Stimulated activated CD4-positive, alpha-beta T cell treated with anti-CD3 and anti-CD28 coated beads, Interleukin-2, amount 100 ng/mL, for 48 hours (primary cell): ENCODE measurements around the gene LELP1.
"Not testable (repeated sequence)": the region's sequence is repeated elsewhere in the genome, so short reads cannot be mapped to it uniquely, and the experiment has no call there.

Experiments
- DNase-seq, 2 donors: peaks; one replicate each; pipeline ENCODE4 v3.0.0-alpha.2; 2020

LELP1 gene

GRCh38 chr1:153203130-153203529, at the start of gene LELP1:
LELP1 (plus strand) TSS chr1:153203430; CDS start chr1:153204708, 1,278 bp downstream.
- DNase-seq, result no peak

DNA sequence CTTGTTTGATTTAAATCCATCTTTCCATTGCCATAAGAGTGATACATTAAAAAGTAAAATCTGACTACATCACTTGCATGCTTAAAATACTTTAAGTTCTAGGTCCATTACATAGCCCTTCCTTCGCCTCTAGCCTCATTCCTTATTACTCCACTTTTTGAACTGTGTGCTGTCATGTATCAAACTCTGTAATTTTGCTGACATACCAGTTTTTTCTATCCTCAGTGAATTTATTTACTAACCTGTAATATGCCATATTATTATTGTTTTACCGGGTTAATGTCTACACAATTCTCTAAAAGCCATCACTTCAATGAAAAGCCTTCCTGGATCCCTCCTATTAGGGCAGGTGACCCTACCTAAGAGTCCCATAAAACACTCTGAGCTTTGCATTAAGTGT, 47.7 kb upstream of the LELP1 start:
- DNase-seq, result no peak

DNA sequence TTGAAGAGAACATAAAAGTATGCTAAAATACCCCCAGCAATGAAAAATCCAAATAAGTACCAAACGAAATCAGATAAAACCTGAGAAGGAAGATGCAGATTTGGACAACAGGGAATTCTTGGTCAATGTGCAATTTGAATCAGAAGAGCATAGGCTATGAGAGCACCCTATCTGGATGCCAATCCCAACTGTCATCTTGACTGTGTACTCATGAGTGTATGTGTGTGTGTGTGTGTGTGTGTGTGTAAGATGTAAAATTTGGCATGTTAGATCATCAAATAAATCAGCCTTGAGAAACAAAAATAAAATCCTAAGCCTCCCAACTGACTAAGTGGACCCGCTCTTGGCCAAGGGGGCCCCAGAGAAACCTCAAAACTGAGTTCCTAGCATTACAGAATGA, 34.5 kb upstream of the LELP1 start:
- no peak for DNase-seq

- DNase-seq, result no peak
Measured at GRCh38 chr1:153174624-153175023, 28.6 kb upstream of the LELP1 start.

DNA sequence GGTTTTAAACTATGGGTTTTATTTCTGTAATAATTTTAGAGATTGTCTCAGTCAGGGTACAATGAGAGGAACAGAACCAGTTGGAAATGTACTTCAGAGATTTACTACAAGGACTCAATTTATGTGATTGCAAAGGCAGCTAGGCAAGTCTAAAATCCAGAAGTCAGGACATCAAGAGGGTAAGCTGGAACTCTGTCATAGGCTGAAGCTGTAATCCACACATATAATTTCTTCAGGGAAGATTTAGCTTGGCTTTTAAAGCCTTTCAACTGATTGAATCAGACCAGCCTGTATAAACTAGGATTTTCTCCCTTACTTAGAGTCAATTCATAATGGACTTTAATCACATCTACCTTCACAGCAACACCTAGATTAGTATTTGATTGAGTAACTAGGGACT, 24.3 kb upstream of the LELP1 start:
- no peak for DNase-seq

GRCh38 chr1:153180556-153180955, 22.7 kb upstream of the LELP1 start:
- no peak for DNase-seq

DNA sequence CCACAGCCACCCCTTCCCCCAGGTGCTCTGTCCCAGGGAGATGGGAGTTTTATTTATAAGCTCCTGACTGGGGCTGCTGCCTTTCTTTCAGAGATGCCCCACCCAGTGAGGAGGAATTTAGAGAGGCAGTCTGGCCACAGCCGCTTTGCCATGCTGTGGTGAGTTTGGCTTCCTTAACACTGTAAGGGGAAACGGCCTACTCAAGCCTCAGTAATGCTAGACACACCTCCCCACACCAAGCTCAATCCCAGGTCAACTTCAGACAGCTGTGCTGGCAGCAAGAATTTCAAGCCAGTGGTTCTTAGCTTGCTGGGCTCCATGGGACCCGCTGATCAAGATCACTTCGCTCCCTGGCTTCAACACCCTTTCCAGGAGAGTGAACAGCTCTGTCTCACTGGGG, 14.9 kb upstream of the LELP1 start:
- not testable (repeated sequence) for DNase-seq

DNA sequence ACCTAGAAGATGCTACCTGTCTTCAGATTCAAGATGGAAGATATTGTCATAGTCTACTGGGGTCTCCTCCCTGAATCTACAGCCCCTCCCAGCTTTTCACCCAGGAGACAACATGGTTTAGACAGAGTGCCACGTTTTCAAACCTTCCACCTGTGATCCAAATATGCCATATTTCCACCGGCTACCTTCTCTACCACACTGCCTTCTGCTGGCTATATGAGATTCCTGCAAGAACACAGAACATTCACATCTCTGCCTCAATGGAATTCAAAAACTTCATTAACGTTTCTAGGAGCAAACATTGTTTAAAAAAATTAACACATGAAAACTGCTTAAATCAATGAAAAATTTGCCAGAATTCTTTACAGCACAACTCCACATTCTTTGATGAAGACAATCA, 12.9 kb upstream of the LELP1 start:
- DNase-seq, result no peak

DNA sequence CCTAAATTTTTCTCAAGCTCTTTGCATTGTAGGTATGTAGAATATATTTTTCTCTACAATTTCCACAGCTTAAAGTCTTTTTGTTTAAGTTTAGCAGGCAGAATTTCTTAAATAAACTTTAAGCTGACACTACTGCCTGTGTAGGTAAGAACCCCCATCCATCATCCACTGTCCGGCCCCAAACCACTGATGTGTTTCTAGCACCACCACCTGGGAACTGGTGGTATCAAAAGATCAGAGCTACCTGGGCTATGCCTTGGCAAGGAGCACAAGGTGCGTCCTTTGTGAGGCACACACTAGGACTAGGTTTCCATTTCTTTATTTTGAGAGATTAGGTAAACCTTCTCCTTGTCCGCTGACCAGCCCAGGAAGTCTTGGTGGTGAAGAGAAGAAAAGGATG, 10.5 kb upstream of the LELP1 start:
- DNase-seq, result no peak

DNA sequence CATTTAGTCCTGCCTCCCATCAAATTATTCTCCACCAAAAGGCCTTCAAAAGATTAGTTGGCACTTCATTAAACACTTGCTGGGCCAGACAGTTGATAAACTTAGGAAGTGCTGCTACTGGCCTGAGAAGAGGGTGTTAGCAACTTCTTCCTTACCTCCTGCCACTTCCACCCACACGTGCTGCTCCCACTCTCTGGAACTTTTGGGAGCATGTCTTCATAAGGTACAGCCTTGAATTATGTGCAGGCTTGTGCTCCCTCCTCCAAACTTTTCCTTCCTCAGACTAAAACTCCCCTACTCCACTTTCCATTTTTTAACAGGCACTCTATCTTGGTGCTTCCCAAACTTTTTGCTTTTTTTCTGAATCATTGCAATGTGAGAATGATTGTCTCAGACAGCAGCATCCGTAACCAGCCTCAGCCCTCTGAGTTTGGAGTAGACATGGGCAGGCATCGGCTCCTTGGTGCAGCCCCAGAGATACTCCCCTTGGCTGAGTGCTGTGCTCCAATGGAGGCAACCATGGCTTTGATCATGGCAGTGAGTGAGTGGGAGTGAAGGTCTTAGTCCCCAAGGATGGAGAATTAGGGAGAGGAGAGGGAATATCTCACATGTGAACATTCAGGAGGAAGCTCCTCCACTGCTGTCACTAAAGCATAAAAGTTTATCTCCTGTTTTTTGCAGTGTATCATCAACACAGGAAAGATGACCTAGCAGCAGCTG, 8.7 kb upstream of the LELP1 start:
- no peak for DNase-seq

GRCh38 chr1:153195216-153195615, 8.0 kb upstream of the LELP1 start:
- no peak for DNase-seq

- no peak for DNase-seq
Measured at GRCh38 chr1:153202006-153202405, 1.2 kb upstream of the LELP1 start.

DNA sequence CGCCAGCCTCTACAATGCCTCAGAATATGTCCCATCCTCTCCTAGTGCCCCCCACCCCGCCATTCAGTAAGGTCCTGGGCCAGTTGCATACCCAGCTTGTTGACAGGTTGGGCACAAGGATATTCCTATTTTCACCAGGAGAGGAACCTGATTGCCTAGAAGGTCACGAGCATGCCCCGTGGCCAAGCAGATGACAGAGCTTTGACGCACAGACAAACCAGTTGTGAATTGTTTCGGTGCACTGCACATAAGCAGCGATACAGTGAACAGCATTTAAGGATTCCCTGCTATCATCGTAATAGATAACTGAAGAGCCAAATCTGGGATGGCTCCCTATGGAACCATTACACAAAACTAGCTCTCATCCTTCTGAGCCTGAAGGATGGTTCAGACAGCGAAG, 3.4 kb downstream of the LELP1 start:
- DNase-seq, result no peak

DNA sequence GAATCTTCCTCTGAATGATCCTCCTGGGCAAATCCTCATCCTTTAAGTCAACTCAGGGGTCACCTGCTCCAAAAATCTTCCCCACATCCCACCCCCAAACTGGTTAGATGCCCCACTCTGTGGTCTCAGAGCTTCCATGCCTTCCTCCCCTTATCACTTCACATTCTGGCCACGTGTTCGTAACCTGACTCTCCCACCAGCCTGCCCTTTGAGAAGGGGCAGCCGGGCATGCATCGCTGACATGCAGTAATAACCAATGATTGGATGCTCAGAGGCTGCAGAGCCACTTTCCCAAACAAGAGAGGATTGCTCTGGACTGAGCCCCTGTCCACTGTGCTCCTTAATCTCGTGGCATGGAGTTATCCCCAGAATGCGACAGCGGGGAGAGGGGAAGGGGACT, 7.0 kb downstream of the LELP1 start:
- DNase-seq, result no peak

- DNase-seq, result no peak
Measured at GRCh38 chr1:153212201-153212600, 9.0 kb downstream of the LELP1 start.

GRCh38 chr1:153213519-153213918, 10.3 kb downstream of the LELP1 start:
- DNase-seq, result no peak

DNA sequence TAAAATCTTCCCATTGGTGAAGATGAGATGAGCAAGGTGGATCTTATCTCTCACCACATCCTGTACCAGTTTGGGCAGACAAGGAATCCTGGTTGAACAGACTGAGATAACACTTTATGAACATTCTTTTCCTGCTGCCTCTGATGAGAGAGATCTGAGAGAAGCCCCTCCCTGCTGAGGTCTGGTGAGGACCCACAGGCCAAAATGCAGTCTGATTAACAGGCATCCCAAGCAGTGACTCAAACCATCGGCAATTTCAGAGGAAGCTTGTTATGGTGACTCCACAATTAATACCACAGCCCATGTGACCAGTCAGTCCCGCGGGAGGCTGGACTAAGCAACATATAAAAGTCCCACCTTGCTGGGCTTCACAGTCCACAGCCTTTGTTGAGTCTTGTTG, 14.0 kb downstream of the LELP1 start, which contains the start of gene PRR9:
TSS of gene PRR9 (plus strand) at position 373 of the 400 bp plus-strand sequence. CDS start 561 bp downstream, outside the sequence.
- DNase-seq, result no peak

- no peak for DNase-seq
Measured at GRCh38 chr1:153217744-153218416, 14.7 kb downstream of the LELP1 start.

GRCh38 chr1:153220606-153221303, 17.5 kb downstream of the LELP1 start:
- no peak for DNase-seq

DNA sequence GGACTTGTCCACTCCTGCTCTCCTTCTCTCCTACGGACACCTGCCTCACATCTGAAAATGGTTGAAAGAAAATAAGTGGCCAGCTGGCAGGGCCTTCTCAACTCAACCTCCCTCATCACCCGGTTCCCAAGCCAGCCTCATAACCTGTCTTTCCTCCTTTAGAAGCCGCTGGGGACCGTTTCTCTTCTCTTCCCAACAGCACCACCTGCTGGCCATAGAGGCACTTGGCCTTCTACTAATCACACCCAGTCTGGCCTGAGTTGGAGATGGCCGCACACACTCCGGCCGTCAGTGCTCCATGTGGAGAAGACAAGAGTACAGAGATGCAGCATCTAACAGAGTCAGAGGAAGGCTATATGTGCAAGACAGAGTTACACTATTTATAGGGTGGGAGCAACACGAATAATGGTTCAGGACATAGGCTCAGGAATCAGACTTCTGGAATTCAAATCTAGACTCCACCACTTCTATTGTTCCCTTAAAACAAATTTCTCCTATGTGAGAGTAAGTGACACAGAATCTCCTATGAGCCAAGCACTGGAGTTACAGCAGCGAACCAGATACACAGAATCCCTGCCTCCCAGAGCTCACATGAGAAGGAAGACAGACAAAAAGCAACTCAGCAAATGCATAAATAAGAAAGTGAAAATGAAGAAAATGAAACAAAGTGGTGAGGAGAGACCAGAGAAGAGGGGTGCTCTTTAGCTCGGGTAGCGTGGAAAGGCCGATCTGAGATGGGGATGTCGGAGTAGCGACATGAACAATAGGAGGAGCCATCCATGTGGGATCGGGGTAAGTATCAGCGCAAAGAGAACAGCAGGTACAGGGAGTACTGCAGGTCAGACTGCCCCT, 20.0 kb downstream of the LELP1 start:
- peak; percentile 57 to 60 for DNase-seq

DNA sequence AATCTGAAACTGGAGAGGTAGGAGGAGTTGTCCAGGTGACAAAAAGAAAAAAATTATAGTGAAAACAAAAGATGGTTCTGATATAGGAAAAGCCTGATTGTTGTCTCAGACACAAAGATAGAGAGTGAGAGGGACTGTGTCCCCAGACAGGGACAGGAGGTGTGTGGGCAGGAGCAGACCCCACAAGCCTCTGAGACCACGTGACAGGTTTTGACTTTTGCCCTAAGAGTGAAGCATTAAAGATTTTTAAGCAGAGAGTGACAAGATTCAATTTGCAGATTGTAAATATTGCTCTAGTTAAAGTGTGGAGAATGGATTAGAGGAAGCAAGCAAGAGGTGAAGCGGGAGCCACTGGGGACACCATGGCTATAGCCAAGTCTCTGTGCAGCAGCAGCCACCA, 24.6 kb downstream of the LELP1 start:
- no peak for DNase-seq

DNA sequence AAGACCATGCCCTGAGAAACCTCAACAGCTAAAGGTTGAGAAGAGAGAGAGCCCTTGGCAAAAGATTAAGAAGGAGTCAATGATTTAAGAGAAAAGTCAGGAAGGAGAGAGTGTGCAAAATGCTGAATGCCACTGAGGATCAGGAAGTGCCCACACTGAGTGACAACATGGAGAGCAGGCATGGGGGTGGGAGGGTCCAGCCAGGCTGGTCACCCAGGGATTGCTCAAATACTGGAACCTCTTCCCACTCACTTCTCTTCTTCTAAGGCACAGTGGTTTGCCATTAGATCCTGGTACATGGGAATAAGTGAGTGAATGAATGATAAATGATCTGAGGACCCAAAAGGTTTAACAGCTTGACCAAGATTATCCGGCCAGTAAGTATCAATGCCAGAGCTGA, 25.3 kb downstream of the LELP1 start:
- DNase-seq, result no peak
